ENCODE results near the gene ADARB2.

DNA sequence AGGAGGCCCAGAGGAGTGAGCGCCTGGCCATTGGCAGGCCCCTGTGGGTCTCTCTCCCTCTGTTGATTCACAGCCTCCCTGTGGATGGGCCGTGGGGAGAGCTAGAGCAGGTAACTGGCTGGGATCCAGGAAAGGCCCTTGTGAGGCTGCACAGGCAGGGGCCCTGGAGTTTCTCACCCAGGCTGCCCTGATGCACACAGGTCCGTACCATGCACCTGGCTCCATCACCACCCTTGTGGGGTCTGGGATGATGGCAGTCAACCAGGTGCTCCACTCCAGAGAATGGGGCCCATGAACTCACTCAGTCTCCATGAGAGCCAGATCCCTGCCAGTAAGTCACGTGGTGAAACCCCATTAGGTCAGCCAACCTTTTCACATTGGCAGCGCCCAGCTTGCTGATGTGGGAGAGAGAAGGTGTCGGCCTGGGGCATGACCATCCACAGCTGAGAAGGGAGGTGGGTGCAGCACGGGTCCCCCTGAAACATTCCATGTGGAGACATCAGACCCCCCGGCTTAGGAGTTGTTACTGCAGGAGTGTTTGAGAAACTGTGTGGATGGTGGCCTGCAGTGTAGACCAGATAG is 320.8 kb downstream of the ADARB2 start:
- TF ChIP-seq, protein P1, sequence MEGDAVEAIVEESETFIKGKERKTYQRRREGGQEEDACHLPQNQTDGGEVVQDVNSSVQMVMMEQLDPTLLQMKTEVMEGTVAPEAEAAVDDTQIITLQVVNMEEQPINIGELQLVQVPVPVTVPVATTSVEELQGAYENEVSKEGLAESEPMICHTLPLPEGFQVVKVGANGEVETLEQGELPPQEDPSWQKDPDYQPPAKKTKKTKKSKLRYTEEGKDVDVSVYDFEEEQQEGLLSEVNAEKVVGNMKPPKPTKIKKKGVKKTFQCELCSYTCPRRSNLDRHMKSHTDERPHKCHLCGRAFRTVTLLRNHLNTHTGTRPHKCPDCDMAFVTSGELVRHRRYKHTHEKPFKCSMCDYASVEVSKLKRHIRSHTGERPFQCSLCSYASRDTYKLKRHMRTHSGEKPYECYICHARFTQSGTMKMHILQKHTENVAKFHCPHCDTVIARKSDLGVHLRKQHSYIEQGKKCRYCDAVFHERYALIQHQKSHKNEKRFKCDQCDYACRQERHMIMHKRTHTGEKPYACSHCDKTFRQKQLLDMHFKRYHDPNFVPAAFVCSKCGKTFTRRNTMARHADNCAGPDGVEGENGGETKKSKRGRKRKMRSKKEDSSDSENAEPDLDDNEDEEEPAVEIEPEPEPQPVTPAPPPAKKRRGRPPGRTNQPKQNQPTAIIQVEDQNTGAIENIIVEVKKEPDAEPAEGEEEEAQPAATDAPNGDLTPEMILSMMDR (IDR thresholded peaks at IDR 0.05; ENCODE audit: poor library complexity), result no peak
- no peak for TF ChIP-seq EZH2phosphoT487 (IDR thresholded peaks at IDR 0.05; ENCODE audit: low read depth, severe bottlenecking, unreplicated experiment)

All from hepatocyte (in vitro differentiated cells).